Astrocyte of the cerebellum (primary cell): ENCODE results near the gene MYCBPAP.
A peak's percentile ranks its signal among the peaks of the same experiment; 100 is the strongest.

Source experiments
- DNase-seq: peaks from one replicate; pipeline ENCODE4 v3.0.0-alpha.2; 2011; ENCODE audit warnings: low read depth
- H3K4me3 ChIP-seq: 2 replicates; pipeline ENCODE4 v1.5.1; 2011; ENCODE audit warnings: mild to moderate bottlenecking, low read depth, low read length, moderate library complexity
- CTCF ChIP-seq: IDR thresholded peaks from 2 replicates; pipeline ENCODE4 v1.5.1; 2012; ENCODE audit warnings: low read length, low read depth, moderate library complexity, mild to moderate bottlenecking; ENCODE audit errors: missing control alignments
- in situ Hi-C: cut with HindIII; loops from 2 replicates; pipeline ENCODE4 v1.10.0; 2017; ENCODE audit warnings: low sequenced_read_pairs

Gene MYCBPAP

GRCh38 chr17:50541402-50541715 is 33.1 kb downstream of the MYCBPAP start:
- no peak for DNase-seq
- H3K4me3 ChIP-seq, result peak overlapping the region; percentile 45
- in situ Hi-C loops, result no loop called here
- TF ChIP-seq CTCF, result no peak

DNA sequence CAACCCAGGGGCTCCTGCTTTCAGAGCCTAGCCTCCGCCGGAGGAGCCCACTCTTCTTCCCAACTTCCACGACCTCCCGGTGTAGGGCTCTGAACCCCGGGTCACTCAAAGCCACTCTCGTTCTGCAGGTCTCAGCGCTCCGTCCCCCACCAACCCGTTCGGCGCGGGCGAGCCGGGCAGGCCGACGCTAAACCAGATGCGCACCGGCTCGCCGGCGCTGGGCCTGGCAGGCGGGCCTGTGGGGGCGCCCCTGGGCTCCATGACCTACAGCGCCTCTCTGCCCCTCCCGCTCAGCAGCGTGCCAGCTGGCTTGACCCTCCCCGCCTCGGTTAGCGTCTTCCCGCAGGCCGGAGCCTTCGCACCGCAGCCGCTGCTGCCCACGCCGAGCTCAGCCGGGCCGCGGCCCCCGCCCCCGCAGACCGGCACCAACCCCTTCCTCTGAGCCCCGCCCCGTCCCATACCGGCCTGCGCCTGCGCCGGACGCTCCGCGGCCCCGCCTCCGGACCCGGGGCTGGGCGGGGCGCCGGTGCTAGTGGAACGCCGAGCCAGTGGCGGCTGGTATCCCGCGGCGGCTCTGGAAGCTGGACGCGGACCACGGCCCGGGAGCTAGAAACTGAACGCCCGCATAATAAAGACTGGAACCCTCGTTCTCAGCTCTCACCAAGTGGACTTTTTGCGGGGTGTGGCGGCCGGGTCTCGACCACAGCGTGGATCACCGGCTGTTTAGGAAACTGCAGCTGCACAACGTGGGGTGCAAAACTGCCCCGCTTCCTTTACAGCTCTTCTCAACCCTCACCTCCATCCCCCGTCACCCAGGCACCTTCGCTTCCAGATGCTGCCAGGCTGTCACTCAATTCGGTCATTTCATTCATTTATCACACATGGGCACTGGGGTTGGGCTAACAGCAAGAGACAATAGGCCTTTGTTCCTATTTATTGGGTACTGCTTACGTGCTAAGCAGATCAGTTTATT is 33.8 kb downstream of the MYCBPAP start:
- no peak for DNase-seq
- peak overlapping the region; percentile 45 for H3K4me3 ChIP-seq
- peak; percentile 13 for TF ChIP-seq CTCF
- in situ Hi-C loops, result no loop called here

DNA sequence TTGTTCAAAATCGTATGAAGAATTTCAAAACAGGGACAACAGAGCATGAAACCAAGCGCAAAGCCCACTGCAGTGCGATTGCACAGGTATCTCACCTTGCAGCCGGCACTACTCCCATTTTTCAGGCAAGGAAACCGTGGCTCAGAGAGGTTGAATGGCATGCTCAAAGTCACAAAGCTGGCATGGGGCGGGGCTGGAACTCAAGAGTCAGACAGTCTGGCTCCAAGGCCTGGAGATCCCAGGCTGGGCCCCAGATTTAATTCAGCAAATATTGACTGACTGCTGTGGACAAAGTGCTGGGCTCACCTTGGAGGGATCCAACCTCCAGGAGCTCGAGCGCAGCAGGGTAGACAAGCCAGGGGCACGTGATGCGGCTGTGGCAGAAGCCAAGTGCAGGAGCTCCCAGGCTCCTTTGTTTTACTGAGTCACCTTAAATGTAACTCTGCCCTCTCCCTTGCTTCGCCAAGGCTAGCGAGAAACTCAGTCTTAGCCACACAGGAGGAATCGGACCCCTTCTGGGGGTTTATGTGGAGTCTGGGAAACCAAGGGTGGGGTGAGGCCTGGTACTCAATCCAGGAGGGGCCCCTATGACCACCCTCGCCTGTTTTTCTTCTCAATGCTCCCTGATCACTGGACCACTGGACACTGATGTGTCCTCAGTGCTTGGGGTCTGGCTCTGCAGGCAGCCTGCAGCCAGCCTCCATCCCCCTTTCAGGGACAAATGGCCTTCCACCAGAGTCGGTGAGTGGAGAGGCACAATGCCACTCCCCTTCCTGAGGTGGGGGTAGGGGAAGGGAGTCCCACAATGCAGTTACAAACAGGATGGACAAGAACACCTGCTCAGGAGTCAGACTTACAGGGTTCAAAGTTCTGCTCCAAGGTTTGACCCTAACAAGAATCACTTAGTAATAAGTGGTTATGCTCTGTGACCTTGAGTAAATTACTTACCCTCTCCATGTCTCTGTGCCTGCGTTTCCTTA is 34.8 kb downstream of the MYCBPAP start:
- DNase-seq, result no peak
- H3K4me3 ChIP-seq, result no peak overlapping the region
- TF ChIP-seq CTCF, result no peak
- in situ Hi-C loops, result no loop called here

DNA sequence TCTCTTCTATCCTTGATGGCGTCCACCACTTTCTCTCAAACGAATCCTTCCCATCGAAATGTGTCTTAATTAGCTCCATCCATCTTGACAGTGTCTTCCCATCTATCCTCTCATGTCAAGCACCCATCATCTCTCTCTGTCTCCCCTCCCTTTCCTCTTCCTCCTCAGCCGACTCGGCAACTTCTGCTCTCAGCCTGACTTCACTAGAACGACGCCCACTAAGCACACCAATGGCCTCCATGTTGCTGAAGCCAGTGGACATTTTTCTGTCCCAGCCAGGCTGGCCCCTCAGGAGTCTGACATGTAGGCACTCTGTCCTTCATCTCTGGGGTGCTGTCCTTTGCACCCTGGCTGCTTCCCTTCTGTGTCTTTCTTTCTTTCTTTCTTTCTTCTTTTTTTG is 36.3 kb downstream of the MYCBPAP start:
- TF ChIP-seq CTCF, result no peak
- DNase-seq, result no peak
- no peak overlapping the region for H3K4me3 ChIP-seq
- in situ Hi-C loops, result no loop called here

- in situ Hi-C loops, result no loop called here
- no peak overlapping the region for H3K4me3 ChIP-seq
- no peak for DNase-seq
- no peak for TF ChIP-seq CTCF
Measured at GRCh38 chr17:50545311-50545710, 37.1 kb downstream of the MYCBPAP start.

GRCh38 chr17:50546701-50547034 is 38.4 kb downstream of the MYCBPAP start:
- no peak for TF ChIP-seq CTCF
- DNase-seq, result no peak
- in situ Hi-C loops, result no loop called here
- H3K4me3 ChIP-seq, result peak overlapping the region; percentile 59
